ENCODE data around the gene ZCCHC7.
"Not testable (repeated sequence)": the region's sequence is repeated elsewhere in the genome, so short reads cannot be mapped to it uniquely, and the experiment has no call there.

ZCCHC7 gene

GRCh38 chr9:37203456-37203855, 83.1 kb downstream of the ZCCHC7 start:
- not testable (repeated sequence) for DNase-seq (ENCODE audit: extremely low read depth in 1 of 2, low read depth in 1 of 2)

- no peak for DNase-seq (ENCODE audit: extremely low read depth in 1 of 2, low read depth in 1 of 2)
These were observed 85.8 kb downstream of the ZCCHC7 start for GRCh38 chr9:37206121-37206620.

DNA sequence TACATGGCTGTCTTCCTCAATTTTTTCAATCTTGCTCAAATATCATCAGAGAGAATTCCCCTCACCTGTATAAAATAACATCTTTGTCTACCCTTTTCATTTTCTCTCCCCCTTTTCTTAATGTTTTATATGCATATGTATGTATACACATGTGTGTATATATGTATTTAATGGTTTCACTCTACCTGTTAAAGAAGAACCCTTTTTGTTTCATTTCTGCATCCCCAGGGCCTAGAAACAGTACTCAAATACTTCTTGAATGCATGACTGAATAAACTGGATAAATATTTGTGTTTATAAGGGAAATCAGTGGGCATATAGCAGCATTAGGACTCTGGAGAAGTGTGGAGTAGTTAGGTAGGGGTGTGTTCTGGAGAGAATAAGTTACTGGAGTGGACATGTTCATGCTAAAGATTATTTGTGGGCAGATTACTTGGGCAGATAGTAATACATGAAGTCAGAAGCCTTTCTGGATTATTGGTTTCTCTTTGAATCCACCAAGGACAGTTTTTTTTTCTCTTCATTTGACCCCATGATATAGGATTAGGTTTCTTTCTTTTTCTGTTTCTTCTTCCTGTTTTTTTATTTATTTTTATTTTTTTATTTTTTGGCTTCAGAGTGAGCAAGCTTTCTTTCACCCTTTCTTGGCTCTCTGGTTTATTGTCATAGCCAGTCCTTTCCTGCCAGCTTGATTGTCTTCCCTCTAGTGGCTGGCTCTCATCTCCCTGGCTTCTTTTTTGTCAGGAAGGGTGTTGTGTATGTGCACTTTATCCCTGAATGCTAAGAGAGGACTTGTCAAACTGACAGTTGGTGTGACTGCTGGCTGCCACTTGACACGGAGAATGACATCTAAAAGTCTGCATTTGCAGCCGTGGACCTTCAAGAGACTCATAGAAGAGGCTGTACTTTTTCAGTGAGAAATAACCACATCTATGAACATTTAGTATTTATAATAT, 89.3 kb downstream of the ZCCHC7 start:
- DNase-seq (ENCODE audit: extremely low read depth in 1 of 2, low read depth in 1 of 2), result no peak

DNA sequence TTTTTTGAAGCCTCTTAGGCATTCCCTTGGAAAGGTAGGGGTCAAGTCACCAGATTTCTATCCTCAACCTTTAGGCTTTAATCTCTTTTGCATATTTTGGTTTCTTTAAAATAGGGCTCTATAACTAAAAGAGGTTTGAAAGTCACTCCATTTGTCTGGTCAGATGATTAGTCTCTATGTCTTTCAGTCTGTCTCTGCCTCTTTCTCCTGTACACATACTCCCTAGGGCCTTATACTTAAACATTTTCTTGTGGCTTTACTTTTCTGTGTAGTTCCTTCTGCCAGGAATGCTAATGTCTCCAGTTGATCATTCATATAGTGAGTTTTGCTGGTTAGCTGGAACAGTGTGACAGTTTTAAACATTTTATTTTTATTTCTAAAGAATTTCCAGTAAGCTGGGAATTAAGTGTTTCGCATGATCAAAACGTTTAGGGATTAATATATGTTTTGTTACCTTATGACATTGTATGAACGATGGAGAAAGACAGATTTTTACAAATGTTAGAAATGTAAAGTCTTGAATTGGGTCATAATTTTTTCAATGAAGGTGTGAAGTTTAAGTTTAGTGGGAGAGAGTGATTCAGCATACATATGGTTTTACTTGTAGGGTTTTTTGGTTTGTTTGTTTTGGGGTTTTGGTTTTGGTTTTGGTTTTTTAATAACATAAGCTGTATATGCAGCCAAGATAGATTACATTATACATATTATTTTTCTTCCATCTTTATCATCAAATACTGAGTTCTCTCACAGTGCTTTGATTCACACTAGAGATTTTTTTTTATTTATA, 90.6 kb downstream of the ZCCHC7 start:
- no peak for DNase-seq (ENCODE audit: extremely low read depth in 1 of 2, low read depth in 1 of 2)

- DNase-seq (ENCODE audit: extremely low read depth in 1 of 2, low read depth in 1 of 2), result no peak
These were observed 92.1 kb downstream of the ZCCHC7 start for GRCh38 chr9:37212435-37212834.

DNA sequence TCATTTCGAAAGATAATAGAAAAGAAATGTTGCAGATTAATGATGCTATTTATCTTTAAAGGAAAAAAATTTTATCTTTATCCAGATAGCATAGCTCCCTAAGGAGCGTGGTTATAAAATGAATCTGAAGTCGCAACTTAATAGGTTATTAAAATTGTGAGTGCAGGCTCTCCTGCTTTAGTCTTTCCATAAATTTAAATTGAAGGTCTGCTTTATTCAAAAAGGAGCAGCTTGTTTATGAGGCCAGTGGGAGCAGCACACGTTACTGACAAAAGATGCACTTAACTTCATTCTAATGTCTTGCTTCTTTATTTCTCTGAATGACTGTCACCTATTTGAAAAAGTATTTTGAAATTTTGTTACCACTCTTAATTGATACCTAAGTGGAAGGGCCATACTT, 95.0 kb downstream of the ZCCHC7 start:
- DNase-seq (ENCODE audit: extremely low read depth in 1 of 2, low read depth in 1 of 2), result no peak

DNA sequence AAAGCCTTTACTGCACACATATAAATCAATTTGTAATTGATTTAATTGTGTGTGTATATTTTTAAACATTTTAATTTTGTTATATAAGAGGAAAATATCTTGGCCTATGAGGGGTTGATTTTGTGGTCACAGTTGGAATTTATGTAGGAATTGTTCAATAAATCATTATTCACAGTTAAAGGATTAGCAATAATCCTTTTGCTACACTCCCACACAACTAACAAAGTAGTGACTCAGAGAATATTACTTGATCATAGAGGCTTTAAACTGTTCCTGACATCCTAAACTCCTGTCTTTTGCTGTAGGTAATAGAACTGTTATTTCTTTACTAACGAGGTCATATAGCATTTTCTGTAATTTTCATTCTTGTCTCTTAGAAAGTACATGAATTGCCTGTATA, 95.5 kb downstream of the ZCCHC7 start:
- DNase-seq (ENCODE audit: extremely low read depth in 1 of 2, low read depth in 1 of 2), result no peak

DNA sequence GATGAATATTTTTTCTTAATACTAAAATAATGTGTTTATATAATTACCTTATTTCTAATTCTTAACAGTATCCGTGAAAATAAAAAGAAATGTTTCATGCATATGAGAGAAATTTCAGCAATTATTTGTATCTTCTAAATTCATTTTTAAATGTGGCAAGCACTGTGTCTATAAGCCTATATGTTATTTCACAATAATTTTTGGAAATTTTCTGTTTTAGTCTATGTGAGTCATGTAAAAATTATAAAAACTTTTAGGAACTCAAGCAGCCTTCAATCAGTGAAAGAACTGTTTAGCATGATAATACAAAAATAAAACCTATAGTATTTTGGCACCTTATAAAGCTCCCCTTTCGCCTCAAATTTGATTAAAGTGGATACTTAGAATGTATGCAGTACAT, 96.8 kb downstream of the ZCCHC7 start:
- no peak for DNase-seq (ENCODE audit: extremely low read depth in 1 of 2, low read depth in 1 of 2)

DNA sequence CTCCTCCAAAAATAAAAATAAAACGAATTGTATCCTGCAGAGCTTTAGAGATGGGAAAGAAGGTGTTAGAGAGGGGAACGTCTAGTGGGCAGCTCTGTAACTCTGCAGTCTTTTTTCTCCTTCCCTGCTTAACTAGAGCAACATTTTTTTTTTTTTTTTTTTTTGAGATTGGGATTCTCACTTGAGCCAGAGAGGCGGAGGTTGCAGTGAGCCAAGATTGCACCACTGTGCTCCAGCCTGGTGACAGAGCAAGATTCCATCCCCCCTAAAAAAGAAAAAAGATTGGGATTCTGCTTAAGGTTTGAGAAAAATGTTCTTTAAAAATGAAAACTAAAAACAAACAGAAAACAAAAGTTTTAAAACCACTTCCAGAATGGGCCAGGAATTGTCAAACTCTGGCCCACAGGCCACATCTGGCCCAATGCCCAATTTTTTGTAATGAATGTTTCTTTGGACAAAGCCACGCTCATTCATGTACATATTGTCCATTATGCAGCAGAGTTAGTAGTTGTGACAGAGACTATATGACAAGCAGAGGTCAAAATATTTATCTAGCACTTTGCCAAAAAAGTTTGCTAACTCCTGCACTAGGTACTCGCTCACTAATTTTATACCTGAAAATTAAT, 98.5 kb downstream of the ZCCHC7 start:
- no peak for DNase-seq (ENCODE audit: extremely low read depth in 1 of 2, low read depth in 1 of 2)

GRCh38 chr9:37220971-37221370, 100.6 kb downstream of the ZCCHC7 start:
- DNase-seq (ENCODE audit: extremely low read depth in 1 of 2, low read depth in 1 of 2), result no peak

- DNase-seq (ENCODE audit: extremely low read depth in 1 of 2, low read depth in 1 of 2), result no peak
These were observed 101.2 kb downstream of the ZCCHC7 start for GRCh38 chr9:37221489-37222106.

DNA sequence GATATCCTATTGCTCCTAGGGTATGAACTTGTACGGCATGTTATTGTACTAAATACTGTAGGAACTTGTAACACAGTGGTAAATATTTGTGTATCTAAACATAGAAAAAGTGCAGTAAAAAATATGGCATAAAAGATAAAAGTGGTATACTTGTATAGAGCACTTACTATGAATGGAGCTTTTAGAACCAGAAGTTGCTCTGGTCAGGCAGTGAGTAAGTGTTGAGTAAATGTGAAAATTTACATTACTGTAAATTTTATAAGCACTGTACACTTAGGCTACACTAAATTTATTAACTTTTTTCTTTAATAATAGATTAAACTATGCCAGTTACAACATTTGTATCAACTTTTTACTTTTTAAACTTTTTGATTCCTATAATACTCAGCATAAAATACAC, 109.1 kb downstream of the ZCCHC7 start:
- DNase-seq (ENCODE audit: extremely low read depth in 1 of 2, low read depth in 1 of 2), result no peak

DNA sequence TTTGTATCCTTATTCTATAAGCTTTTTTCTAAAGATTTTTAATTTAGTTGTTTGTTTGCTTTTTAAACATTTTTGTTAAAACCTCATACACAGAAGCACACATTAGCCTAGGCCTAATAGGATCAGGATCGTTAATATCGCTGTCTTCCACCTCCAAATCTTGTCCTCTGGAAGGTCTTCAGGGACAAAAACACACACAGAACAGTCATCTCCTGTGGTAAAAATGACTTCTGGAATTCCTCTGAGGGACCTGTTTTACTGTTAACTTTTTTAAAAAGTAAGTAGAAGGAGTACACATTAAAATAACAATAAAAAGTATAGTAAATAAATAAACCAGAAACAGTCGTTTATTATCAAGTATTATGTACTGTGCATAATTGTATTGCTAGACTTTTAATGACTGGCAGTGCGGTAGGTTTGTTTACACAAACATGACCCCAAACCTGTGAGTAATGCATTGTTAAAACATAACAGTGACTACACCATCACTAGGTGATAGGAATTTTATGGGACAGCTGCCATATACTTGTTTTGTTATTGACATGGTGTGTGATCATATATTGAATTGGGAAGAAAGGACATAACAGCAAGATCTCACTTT, 109.6 kb downstream of the ZCCHC7 start:
- no peak for DNase-seq (ENCODE audit: extremely low read depth in 1 of 2, low read depth in 1 of 2)

DNA sequence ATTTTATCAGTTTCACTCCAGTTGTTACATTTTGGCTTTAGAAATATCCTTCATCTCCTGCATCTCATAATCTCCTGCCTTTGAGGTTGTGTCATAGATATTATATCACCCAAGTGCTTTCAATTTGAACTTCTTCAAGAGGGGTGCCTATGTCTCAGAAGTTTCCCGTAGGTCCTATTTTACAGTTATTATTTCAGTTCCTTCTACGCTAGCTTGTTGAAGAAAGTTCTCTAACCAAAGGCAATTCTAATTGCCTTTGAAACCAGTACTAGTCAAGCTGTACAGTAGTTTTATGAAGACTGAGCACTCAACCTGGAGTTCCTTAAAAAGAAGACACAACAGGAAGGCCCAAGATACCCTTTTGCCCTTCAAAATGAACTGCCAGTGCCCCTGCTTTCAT, 116.4 kb downstream of the ZCCHC7 start:
- no peak for DNase-seq (ENCODE audit: extremely low read depth in 1 of 2, low read depth in 1 of 2)

DNA sequence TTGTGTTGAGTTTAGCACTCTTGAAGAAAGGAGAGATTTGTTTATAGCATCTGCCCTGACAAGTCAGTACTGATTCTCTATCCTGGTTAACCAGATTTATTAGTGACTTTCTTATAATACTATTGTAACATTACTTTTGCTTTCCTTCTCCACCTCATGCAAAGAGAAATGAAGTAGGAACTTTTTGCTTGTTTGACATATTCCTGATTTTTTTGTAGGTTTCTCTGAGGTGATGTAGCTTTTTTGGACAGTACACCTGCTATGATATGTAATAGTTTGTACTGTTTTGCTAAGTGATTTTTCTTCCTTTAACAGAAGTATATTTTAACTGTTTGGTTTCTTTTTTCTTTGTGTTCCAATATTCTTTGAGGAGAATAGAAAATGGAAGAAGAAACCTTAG, 117.7 kb downstream of the ZCCHC7 start:
- DNase-seq (ENCODE audit: extremely low read depth in 1 of 2, low read depth in 1 of 2), result no peak

DNA sequence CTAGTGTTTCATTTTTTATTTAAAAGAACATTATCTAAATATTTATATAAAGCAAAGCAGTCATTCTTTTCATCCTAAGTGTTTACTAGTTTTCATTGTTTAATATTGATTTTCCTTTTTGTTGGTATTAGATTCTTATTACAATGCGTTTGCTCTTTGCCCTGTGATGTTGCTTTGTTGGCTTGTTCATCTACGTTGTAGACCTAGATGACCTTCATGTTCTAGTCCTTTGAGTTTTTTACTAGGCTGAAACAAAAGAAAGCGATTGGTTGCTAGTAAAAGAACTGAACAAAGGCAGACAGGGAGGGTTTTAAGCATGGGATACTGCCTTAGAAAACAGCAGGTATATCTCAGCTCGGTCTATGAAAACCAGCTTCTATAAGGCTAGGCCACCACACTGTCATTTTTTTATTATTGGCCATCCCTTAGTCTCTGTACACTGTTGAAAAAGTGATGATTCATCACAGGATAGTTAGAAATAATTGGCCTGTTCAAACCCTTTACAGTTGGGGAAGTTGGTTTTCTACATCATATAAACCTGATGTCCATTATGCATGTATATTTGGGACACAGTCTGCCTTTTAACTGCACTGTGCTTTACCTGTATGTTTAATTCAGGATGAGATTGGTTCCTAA, 119.0 kb downstream of the ZCCHC7 start:
- DNase-seq (ENCODE audit: extremely low read depth in 1 of 2, low read depth in 1 of 2), result no peak

DNA sequence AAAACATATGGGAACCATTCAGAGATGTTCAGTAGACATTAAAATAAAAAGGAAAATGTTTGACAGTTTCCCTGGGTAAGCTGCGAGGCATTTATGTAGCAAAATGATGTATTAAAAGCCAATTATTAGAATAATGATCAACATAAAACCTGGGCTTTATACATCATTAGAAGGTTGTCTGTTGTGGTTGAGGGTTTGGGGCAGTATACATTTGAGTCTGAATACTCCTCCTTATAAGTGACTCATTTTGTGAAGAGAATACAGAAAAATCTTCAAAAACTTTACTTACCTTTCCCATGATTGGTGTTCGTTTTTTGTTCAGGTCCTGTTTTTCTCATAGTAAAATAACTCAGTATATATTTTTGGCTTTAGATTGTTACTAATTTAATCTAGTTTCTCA, 119.5 kb downstream of the ZCCHC7 start:
- no peak for DNase-seq (ENCODE audit: extremely low read depth in 1 of 2, low read depth in 1 of 2)

- DNase-seq (ENCODE audit: extremely low read depth in 1 of 2, low read depth in 1 of 2), result no peak
These were observed 121.0 kb downstream of the ZCCHC7 start for GRCh38 chr9:37241340-37241739.

DNA sequence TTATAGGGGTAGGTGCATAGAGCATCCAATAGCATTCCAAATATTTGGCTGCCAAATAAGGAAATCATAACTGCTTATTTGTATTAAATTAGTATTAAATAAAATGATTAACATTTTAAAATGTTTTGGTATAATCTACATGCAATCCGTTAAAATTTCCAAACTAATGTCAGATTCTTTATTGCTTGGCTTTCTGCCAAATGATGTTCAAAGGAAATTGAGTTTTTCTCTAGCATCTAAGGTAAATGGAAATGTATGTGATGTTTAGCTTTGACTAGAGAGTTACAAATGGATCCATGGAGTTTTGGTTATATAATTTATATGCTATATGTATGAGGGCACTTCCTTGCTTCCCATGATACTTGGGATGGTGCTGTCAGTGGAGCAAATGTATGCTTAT, 121.7 kb downstream of the ZCCHC7 start:
- DNase-seq (ENCODE audit: extremely low read depth in 1 of 2, low read depth in 1 of 2), result no peak
